Subcutaneous abdominal adipose tissue (tissue), 5 donors: ENCODE data around the gene C1QTNF3.

Experiments used
- H3K27ac ChIP-seq: one replicate; pipeline ENCODE4 v1.7.0; 2013; ENCODE audit warnings: low read depth, mild to moderate bottlenecking, inconsistent platforms, low read length, moderate library complexity
- H3K27me3 ChIP-seq, 5 donors: one replicate each; pipeline ENCODE4 v1.7.0; 2013; ENCODE audit warnings: low read length in 5 of 5, inconsistent platforms in 1 of 5; ENCODE audit not compliant: control insufficient read depth in 5 of 5, insufficient read depth in 4 of 5
- H3K36me3 ChIP-seq, 5 donors: one replicate each; pipeline ENCODE4 v1.7.0; 2013; ENCODE audit warnings: low read length in 5 of 5; ENCODE audit not compliant: control insufficient read depth in 5 of 5, insufficient read depth in 5 of 5
- H3K4me1 ChIP-seq, 5 donors: one replicate each; pipeline ENCODE4 v1.7.0; 2013; ENCODE audit warnings: low read length in 5 of 5, mild to moderate bottlenecking in 3 of 5, moderate library complexity in 1 of 5; ENCODE audit not compliant: control insufficient read depth in 5 of 5, insufficient read depth in 5 of 5
- H3K4me3 ChIP-seq, 5 donors: one replicate each; pipeline ENCODE4 v1.7.0; 2013; ENCODE audit warnings: low read length in 5 of 5, low read depth in 1 of 5
- H3K9ac ChIP-seq, 5 donors: one replicate each; pipeline ENCODE4 v1.7.0; 2013; ENCODE audit warnings: low read length in 5 of 5, mild to moderate bottlenecking in 4 of 5, moderate library complexity in 3 of 5
- H3K9me3 ChIP-seq, 5 donors: one replicate each; pipeline ENCODE4 v1.7.0; 2013; ENCODE audit warnings: low read length in 5 of 5; ENCODE audit not compliant: control insufficient read depth in 5 of 5
- donor health status: healthy.
- donor health status: healthy.
- donor health status: healthy.
- donor health status: healthy.
- donor health status: healthy.

Gene C1QTNF3

DNA sequence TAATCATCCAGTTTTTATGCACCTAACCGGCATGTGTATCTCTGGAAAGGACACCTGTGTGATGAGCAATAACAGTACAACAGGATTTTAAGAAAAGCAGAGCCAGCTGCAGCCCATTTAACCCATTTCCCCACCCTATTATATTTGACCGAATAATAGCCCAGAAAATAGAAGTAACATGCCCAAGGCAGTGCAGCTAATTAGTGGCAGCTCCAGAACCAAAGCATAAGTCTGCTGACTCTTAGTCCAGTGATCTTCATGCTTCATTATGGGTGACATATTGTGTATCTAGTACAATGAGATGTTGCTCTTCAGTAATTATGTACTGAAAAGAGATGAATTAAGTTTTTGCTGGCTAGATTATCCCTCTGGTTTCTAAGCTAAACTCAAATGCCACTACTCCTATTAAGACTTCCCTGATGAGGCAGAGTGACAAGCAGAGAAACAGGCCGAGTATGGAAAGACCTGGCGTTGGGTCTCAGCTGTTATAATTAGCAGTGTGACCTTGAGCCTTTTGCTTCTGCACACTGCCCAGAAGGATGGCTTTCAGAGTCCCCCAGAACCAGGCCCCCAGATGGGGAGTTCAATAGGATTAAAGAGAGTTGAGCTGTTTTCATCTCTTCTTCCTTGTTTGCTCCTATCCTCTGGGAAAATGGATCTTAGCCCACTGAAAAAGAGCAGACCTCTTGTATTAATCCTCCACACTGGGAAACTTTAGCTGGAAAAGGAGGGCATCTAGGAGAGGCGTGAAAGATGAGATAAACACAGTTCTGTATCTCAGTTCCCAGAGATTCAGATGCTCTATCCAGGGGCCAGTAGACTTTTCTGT is 10.8 kb upstream of the C1QTNF3 start:
- H3K4me1 ChIP-seq = peaks cover 0 to 6% (median 0%) of the 10 kb centered on the region in 5 donors
- no peak overlapping the region for H3K4me3 ChIP-seq
- no peaks in the 10 kb centered on the region for H3K9me3 ChIP-seq
- H3K9ac ChIP-seq = no peak overlapping the region
- peaks cover 0 to 5% (median 0%) of the 10 kb centered on the region in 5 donors for H3K36me3 ChIP-seq
- no peaks in the 10 kb centered on the region for H3K27me3 ChIP-seq
- H3K27ac ChIP-seq = no peak overlapping the region

GRCh38 chr5:34053133-34053532 is 10.1 kb upstream of the C1QTNF3 start:
- no peaks in the 10 kb centered on the region for H3K27me3 ChIP-seq
- no peak overlapping the region for H3K27ac ChIP-seq
- peaks cover 0 to 5% (median 0%) of the 10 kb centered on the region in 5 donors for H3K36me3 ChIP-seq
- H3K4me3 ChIP-seq = no peak overlapping the region
- no peaks in the 10 kb centered on the region for H3K9me3 ChIP-seq
- no peak overlapping the region for H3K9ac ChIP-seq
- H3K4me1 ChIP-seq = peaks cover 0 to 6% (median 0%) of the 10 kb centered on the region in 5 donors

DNA sequence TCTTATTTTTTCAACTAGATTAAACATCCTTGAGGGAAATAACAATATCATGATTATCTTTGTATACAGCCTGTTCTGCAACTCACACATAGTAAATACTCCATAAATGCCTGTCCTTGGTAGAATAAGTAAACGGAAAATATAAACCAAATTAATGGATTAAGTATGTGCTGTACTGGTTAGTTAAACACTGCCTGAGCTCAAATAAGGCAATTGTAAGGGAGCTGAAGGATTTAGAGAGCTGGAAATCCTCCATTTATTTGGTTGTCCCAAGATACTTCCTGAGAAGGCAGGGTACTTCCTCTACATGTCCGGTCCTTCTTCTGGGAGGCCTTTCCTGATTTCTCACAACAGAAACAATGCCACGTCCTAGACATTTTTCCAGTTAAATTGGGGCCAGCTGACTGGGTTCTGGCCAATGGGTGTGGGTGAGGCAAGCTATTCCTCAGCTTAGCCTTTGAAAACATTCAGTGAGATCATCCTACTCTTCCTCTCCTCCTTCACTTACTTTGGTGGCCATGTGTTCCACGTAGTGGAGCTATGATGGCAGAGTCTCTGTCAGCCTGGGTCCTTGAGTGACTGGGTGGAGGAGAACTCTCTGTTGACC is 8.5 kb upstream of the C1QTNF3 start:
- Histone ChIP-seq H3K4me3 (no peak overlapping the region), H3K27ac (no peak overlapping the region), H3K36me3 (no peaks in the 10 kb centered on the region), H3K4me1 (peaks cover 0 to 6% (median 0%) of the 10 kb centered on the region in 5 donors), H3K27me3 (no peaks in the 10 kb centered on the region), H3K9me3 (no peaks in the 10 kb centered on the region), H3K9ac (no peak overlapping the region)

- Histone ChIP-seq H3K27ac (no peak overlapping the region), H3K4me1 (peaks cover 2 to 14% (median 7%) of the 10 kb centered on the region in 5 donors), H3K27me3 (no peaks in the 10 kb centered on the region), H3K36me3 (no peaks in the 10 kb centered on the region), H3K9me3 (no peaks in the 10 kb centered on the region), H3K4me3 (no peak overlapping the region), H3K9ac (no peak overlapping the region)
Observed at GRCh38 chr5:34047774-34048572, 5.0 kb upstream of the C1QTNF3 start.

- Histone ChIP-seq H3K9ac (no peak overlapping the region), H3K4me1 (peaks cover 5 to 22% (median 16%) of the 10 kb centered on the region in 5 donors), H3K9me3 (no peaks in the 10 kb centered on the region), H3K4me3 (no peak overlapping the region), H3K36me3 (no peaks in the 10 kb centered on the region), H3K27me3 (no peaks in the 10 kb centered on the region), H3K27ac (no peak overlapping the region)
Observed at GRCh38 chr5:34047143-34047542, 4.1 kb upstream of the C1QTNF3 start.

DNA sequence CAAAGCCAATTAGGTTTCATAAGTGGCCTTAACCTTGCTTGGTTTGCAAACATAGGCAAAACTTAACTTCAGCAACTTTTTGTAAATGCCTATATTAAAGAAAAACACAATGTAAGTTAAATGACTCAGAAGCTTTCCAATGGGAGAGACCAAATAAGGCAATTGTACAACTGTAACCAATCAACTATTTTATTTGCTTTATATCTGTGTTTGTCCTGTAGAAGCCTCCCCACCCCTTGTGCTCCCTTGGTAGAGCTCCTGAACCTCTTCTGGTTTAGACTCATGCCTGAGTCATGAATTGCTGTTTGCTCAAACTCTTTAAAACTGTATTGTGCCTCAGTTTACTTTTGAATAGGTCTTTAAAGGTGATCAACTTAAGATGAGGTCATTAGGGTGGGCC is 3.0 kb upstream of the C1QTNF3 start:
- no peak overlapping the region for H3K27ac ChIP-seq
- H3K9ac ChIP-seq = no peak overlapping the region
- no peaks in the 10 kb centered on the region for H3K27me3 ChIP-seq
- H3K9me3 ChIP-seq = no peaks in the 10 kb centered on the region
- no peak overlapping the region for H3K4me3 ChIP-seq
- H3K4me1 ChIP-seq = peaks cover 5 to 26% (median 19%) of the 10 kb centered on the region in 5 donors
- no peaks in the 10 kb centered on the region for H3K36me3 ChIP-seq

- H3K9ac ChIP-seq = no peak overlapping the region
- H3K36me3 ChIP-seq = no peaks in the 10 kb centered on the region
- no peaks in the 10 kb centered on the region for H3K27me3 ChIP-seq
- H3K4me1 ChIP-seq = peaks cover 5 to 28% (median 19%) of the 10 kb centered on the region in 5 donors
- no peak overlapping the region for H3K27ac ChIP-seq
- no peaks in the 10 kb centered on the region for H3K9me3 ChIP-seq
- no peak overlapping the region for H3K4me3 ChIP-seq
Observed at GRCh38 chr5:34045023-34045422, 2.0 kb upstream of the C1QTNF3 start.

- Histone ChIP-seq H3K9me3 (no peaks in the 10 kb centered on the region), H3K9ac (peak overlapping the region in 1 of 5 donors; percentile 2), H3K4me1 (peaks cover 6 to 30% (median 21%) of the 10 kb centered on the region in 5 donors), H3K27me3 (no peaks in the 10 kb centered on the region), H3K4me3 (peak overlapping the region in 2 of 5 donors; percentile 11 to 42), H3K36me3 (no peaks in the 10 kb centered on the region), H3K27ac (no peak overlapping the region)
Observed at GRCh38 chr5:34042321-34042720, 692 bp downstream of the C1QTNF3 start.

DNA sequence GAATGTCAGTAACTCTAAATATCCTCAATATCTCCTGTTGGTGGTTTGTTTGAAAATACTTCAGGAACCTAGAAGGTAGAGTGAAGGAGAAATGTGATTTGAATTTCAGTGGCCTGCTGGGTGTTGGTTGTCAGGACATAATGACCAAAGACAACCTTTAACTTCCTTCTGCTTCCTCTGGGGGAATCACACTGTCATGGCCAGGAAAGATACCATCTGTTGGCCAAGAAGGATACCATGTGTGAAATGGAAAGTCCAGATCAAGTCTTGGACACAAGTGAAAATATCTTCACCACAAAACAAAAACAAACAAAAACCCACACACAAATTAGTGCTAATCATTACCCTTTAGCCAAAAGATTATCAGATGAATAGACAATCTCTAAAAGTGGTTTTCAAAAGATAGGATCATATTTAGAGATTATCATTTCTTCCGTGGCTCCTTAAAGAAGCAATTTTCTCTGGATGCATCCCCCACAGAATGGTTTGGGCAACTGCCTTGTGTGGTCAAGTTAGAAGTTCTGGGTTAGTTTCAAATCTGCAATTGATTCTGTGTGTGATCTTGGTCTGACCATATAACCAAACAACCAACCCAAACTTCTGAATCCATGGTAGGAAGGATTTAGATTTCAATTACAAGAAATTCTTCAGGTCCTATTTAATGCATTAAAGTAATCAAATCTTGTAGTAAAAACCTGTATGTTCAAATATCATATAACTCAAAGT is 1.6 kb downstream of the C1QTNF3 start:
- H3K27ac ChIP-seq = no peak overlapping the region
- no peaks in the 10 kb centered on the region for H3K9me3 ChIP-seq
- no peak overlapping the region for H3K9ac ChIP-seq
- H3K36me3 ChIP-seq = no peaks in the 10 kb centered on the region
- no peaks in the 10 kb centered on the region for H3K27me3 ChIP-seq
- no peak overlapping the region for H3K4me3 ChIP-seq
- peaks cover 6 to 30% (median 24%) of the 10 kb centered on the region in 5 donors for H3K4me1 ChIP-seq
